Lower leg skin (tissue), 4 donors: ENCODE measurements around the gene ADGRA3. TPM values are rescaled to one million over a fixed set of nuclear protein-coding genes. Genes with fewer than 3 reads are reported as not detected.

ENCODE experiments used
- DNase-seq, 2 donors: peaks; one replicate each; pipeline ENCODE4 v3.0.0-alpha.2; 2019; ENCODE audit warnings: low spot score in 2 of 2
- H3K4me3 ChIP-seq: fragments of 200-600 bp; sonication (generic); 2 replicates; pipeline ENCODE4 v1.5.1; 2017; ENCODE audit warnings: mild to moderate bottlenecking, low read depth; ENCODE audit not compliant: poor library complexity, severe bottlenecking
- CTCF ChIP-seq, 3 donors: fragments of 450-650 bp; IDR thresholded peaks; one replicate each; pipeline ENCODE4 v1.5.1; 2016; ENCODE audit warnings: antibody characterized with exemption in 3 of 3, mild to moderate bottlenecking in 3 of 3, moderate library complexity in 2 of 3
- POLR2A ChIP-seq, 2 donors: fragments of 450-650 bp; IDR thresholded peaks; one replicate each; pipeline ENCODE4 v1.6.1; 2016 to 2017; ENCODE audit warnings: antibody characterized with exemption in 2 of 2, mild to moderate bottlenecking in 1 of 2, moderate library complexity in 1 of 2
- WGBS, 2 donors: methylation state at CpG; one replicate each; pipeline ENCODE4 v1.1.5; 2018; 5-methylcytosine and 5-hydroxymethylcytosine counted together
- intact Hi-C: fragments of 100-400 bp; cut with DNase I; formaldehyde crosslinking; loops from one replicate; pipeline ENCODE4 v1.15.0; 2023; ENCODE audit warnings: low total_unique reads
- total RNA-seq, 4 donors: library from RNA; depleted of rRNA; stranded (reverse); fragments of >200 nt; gene quantifications; one replicate each; pipeline ENCODE4 v1.1.0, GENCODE V29; 2016

Gene ADGRA3
- total RNA-seq, 4 donors from 2014 or later, result 8.4 to 14.9 (median 12.6) TPM

DNA sequence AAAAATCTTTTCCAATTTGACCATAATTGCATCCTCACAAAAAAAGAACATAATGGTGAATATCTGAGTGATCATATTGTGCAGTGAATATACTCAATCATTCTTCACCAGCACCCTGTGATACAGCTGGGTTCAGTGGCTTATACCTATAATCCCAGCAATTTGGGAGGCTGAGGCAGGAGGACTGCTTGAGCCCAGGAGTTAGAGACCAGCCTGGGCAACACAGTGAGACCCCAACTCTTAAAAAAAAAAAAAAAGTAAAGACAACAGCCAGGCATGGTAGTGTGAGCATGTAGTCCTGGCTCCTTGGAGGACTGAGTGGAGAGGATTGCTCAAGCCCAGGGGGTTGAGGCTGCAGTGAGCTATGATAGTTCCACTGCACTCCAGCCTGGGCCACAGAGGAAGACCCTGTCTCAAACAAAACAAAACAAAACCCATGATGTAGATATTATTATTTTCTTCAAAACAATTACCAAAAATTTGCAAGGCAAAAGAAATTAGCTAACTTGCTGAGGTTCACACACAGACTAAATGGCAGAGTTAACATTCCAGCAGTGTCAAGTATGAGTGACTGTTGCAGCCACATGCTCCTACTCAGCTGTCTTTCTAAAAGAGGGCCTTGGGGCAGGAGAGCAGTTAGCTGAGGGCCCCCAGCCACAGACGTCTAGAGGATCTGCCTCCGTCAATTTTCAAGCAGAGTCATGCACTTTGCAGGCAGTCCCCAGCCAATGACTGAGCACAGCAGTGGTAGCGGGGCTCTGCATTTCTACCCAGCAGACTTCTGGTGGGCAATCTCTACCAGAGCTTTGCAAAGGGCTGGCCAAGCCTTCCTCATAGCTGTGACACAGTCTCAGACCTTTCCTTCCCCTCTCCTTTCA, 33.4 kb downstream of the ADGRA3 start:
- intact Hi-C loops, result no loop called here
- no peak overlapping the region for H3K4me3 ChIP-seq
- DNase-seq, result no peak
- 73 to 93% methylated on average over 3 of the region's 3 CpGs for WGBS, 2 donors
- TF ChIP-seq CTCF (IDR thresholded peaks at IDR 0.05) (no peak), POLR2A (IDR thresholded peaks at IDR 0.05) (no peak)

- no peak for DNase-seq
- TF ChIP-seq CTCF (IDR thresholded peaks at IDR 0.05) (no peak), POLR2A (IDR thresholded peaks at IDR 0.05) (no peak)
- no peak overlapping the region for H3K4me3 ChIP-seq
- intact Hi-C loops, result no loop called here
- 84 to 93% methylated on average over 2 of the region's 2 CpGs for WGBS, 2 donors
Observed at GRCh38 chr4:22480675-22481327, 35.1 kb downstream of the ADGRA3 start.

DNA sequence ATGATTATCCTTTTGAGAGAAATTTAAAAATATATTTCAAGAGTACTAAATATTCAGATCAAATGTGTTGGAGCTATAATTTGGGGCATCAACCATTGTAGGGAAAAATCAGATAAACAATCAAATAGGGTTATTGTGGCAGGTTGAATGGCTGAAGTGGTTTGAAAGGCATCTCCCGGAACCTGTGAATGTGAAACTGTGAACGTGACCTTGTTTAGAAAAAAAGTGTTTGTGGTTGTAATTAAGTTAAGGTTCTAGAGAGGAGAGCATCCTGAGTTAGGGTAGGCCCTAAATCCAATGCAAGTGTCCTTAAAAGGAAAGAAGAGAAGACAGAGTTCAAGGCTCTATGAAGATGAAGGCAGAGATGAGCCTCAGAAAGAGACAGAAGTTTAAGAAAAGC, 37.4 kb downstream of the ADGRA3 start:
- WGBS, 2 donors, result 48 to 49% methylated on average over 2 of the region's 2 CpGs
- DNase-seq, result no peak
- TF ChIP-seq CTCF (IDR thresholded peaks at IDR 0.05) (no peak), POLR2A (IDR thresholded peaks at IDR 0.05) (no peak)
- intact Hi-C loops, result no loop called here
- H3K4me3 ChIP-seq, result no peak overlapping the region

DNA sequence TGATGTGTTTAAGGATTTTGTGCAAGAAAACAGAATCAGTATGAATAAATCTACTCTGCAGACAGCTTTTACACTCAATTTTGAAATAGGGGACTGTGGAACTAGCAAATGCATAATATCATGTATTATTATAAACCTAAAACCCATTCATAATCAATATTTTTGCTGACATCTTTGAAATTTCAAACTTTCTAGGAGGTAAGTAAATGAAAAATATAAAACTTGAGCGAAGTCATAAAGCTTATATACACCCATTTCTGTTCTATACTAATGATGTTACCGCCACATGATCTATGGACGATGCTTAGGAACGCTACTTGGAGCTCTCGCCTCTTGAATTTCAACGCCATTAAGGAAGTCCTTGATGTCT, 38.1 kb downstream of the ADGRA3 start:
- TF ChIP-seq CTCF (IDR thresholded peaks at IDR 0.05), result no peak
- H3K4me3 ChIP-seq, result no peak overlapping the region
- intact Hi-C loops, result no loop called here
- no peak for DNase-seq
- WGBS, 2 donors, result 86 to 89% methylated on average over 6 of the region's 6 CpGs

- TF ChIP-seq POLR2A (IDR thresholded peaks at IDR 0.05), result no peak
- no peak for TF ChIP-seq CTCF (IDR thresholded peaks at IDR 0.05)
- intact Hi-C loops, result no loop called here
- 67 to 72% methylated on average over 8 of the region's 8 CpGs for WGBS, 2 donors
Observed at GRCh38 chr4:22477136-22477812, 38.6 kb downstream of the ADGRA3 start.

More at GRCh38 chr4:22477136-22477812, 38.6 kb downstream of the ADGRA3 start:
- DNase-seq, result no peak
- no peak overlapping the region for H3K4me3 ChIP-seq
